ENCODE data around the gene RPS29. TPM values are rescaled to one million over a fixed set of nuclear protein-coding genes. Genes with fewer than 3 reads are reported as not detected.

The RPS29 gene
- polyA plus RNA-seq, 1 experiment, result 3,597 TPM

GRCh38 chr14:49598485-49599300 lies 12.5 kb upstream of the RPS29 start, which contains the start of gene LRR1:
LRR1 (plus strand) TSS chr14:49598940; CDS start chr14:49599021, 81 bp downstream.
- no peaks in the 10 kb centered on the region; the same call in 1 of the 2 replicates for H3K9me3 ChIP-seq (ENCODE audit: control insufficient read depth, insufficient read depth, low read length)
- ChIA-PET POLR2A (interaction anchor here (0.7 to 1.7 kb wide), 5 partner anchors 12 to 35 kb away, joined by 3 to 26 read pairs (median 4); partner anchors contain the start of genes MGAT2, RPL36AL and RPS29), CTCF (no interaction called here)
- no peak for TF ChIP-seq CTCF (IDR thresholded peaks at IDR 0.05; ENCODE audit: low read depth, low read length)
- peak; percentile 34 for DNase-seq (ENCODE audit: low read depth, low spot score)
- peak within 1 kb of the TSS; percentile 95 for H3K4me3 ChIP-seq (ENCODE audit: low read depth, low read length)
- H3K27me3 ChIP-seq (ENCODE audit: control insufficient read depth, insufficient read depth, low read length), result no peaks in the 10 kb centered on the region
- peak within 1 kb of the TSS; percentile 99 for H3K27ac ChIP-seq (ENCODE audit: low read depth, low read length)

- peak overlapping the region; percentile 95 for H3K4me3 ChIP-seq (ENCODE audit: low read depth, low read length)
- no peak for TF ChIP-seq CTCF (IDR thresholded peaks at IDR 0.05; ENCODE audit: low read depth, low read length)
- H3K9me3 ChIP-seq (ENCODE audit: control insufficient read depth, insufficient read depth, low read length), result no peaks in the 10 kb centered on the region; the same call in 1 of the 2 replicates
- CTCF ChIA-PET, result no interaction called here
- POLR2A ChIA-PET, result interaction anchor here (1.5 to 1.7 kb wide), 4 partner anchors 11 to 36 kb away, joined by 4 to 26 read pairs (median 6); partner anchors contain the start of genes MGAT2, RPL36AL and RPS29
- peak overlapping the region; percentile 99 for H3K27ac ChIP-seq (ENCODE audit: low read depth, low read length)
- DNase-seq (ENCODE audit: low read depth, low spot score), result no peak
- no peaks in the 10 kb centered on the region for H3K27me3 ChIP-seq (ENCODE audit: control insufficient read depth, insufficient read depth, low read length)
These were observed 12.0 kb upstream of the RPS29 start for GRCh38 chr14:49598189-49598484.

DNA sequence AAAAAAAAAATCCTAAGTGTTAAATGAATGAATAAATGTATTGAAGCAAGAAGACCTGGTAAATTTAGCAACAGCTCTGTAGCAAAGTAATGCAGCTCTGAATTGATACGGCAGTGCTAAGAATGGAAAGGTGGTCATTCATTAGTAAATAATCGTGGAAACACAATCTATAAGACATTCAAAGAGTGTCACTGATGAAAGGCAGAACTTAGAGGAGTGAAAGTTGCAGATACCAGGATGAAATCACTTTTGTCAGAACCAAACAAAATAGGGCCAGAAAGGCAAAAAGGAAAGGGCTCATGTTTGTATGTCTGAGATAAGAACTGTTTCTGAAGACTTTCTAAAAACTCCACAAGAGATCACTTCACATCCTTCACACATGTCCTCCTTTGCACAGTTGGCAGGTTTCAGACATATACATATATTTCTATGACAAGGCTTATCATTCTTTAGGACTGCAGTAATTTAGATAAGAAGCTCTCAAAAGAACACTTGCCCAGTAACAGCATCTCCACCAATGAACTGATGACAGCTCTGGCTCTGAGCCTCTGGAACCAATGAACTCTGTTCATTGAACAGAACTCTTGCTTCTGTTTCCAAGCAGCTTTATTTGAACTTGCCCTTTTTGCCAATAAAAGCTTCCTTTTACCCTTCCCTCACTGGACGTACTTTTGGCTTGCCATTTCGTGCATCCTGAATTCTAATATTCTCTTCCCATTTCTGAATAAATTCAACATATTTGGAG lies 8.3 kb upstream of the RPS29 start:
- peak overlapping the region; percentile 49 for H3K27ac ChIP-seq (ENCODE audit: low read depth, low read length)
- H3K27me3 ChIP-seq (ENCODE audit: control insufficient read depth, insufficient read depth, low read length), result no peaks in the 10 kb centered on the region
- CTCF ChIA-PET, result interaction anchor here (1.0 to 1.1 kb wide), 2 partner anchors 7 to 133 kb away, joined by 5 to 7 read pairs; no protein-coding TSS in a partner anchor
- H3K4me3 ChIP-seq (ENCODE audit: low read depth, low read length), result no peak overlapping the region
- no peak for TF ChIP-seq CTCF (IDR thresholded peaks at IDR 0.05; ENCODE audit: low read depth, low read length)
- POLR2A ChIA-PET, result interaction anchor here (0.9 to 2.0 kb wide), 2 partner anchors 9 to 26 kb away, joined by 6 to 12 read pairs; partner anchors contain the start of genes MGAT2, RPL36AL and RPS29
- no peaks in the 10 kb centered on the region; the same call in 1 of the 2 replicates for H3K9me3 ChIP-seq (ENCODE audit: control insufficient read depth, insufficient read depth, low read length)
- peak; percentile 46 for DNase-seq (ENCODE audit: low read depth, low spot score)

DNA sequence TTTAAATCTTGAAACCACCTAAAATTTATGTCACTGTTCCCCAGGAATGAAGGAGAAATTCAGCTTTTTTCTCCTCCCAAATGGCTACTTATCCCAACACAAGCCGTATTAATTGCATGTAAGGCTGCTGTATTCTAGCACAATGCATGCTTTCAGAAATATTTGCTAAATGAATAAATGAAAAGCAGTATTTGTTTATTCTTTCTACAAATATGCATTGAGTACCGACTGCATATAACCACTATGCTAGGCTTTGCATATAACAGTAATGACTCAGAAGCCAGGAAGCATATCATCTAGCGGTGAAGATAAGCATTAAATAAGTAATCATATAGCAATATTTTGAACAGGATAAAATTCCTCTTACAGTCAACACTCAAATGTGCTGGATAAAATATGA lies 6.8 kb upstream of the RPS29 start:
- Histone ChIP-seq H3K27me3 (ENCODE audit: control insufficient read depth, insufficient read depth, low read length) (no peaks in the 10 kb centered on the region), H3K9me3 (ENCODE audit: control insufficient read depth, insufficient read depth, low read length) (no peaks in the 10 kb centered on the region), H3K4me3 (ENCODE audit: low read depth, low read length) (no peak overlapping the region), H3K27ac (ENCODE audit: low read depth, low read length) (peak overlapping the region; percentile 52)
- DNase-seq (ENCODE audit: low read depth, low spot score), result peak; percentile 60
- TF ChIP-seq CTCF (IDR thresholded peaks at IDR 0.05; ENCODE audit: low read depth, low read length), result peak; percentile 20
- ChIA-PET CTCF (no interaction called here), POLR2A (interaction anchor here (0.6 kb wide), 2 partner anchors 28 to 411 kb away, joined by 3 to 4 read pairs; partner anchors contain the start of genes MGAT2 and RPL36AL)

Measured in AG04450 (cell line).